Measurements from ENCODE around the gene RPH3AL.

Gene RPH3AL

DNA sequence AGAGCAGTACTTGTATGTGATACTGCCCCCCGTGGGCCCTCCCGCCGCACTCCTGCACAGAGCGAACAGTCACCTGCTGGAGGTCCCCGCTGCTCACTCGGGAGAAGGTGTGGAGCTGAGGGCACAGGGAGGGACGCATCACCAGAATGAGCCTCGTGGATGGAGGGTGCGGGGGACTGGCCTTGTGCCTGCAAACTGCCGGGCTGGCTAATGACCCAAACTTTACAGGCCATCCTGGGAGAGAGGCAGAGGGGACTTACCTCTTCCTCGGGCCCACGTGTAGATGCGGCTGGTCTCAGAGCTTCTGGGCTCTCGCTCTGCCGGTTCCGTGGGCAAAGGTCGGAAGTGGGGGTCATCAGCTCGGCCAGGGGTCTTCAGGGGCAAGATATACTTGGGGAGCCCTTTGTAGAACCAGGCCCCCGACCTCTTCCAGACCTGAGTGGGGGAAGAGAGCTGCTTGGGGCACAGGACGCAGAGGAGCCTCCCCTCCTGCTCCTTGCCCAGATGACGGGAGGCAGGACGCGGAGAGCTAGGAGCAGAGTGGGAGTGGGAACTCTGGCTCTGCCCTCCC is 105.7 kb downstream of the RPH3AL start:
- TF ChIP-seq PPARA (CRISPR knock-in tag; IDR thresholded peaks at IDR 0.05; ENCODE audit: borderline replicate concordance) (no peak), ZNF8 (CRISPR knock-in tag; IDR thresholded peaks at IDR 0.05) (no peak), OSR1 (CRISPR knock-in tag; IDR thresholded peaks at IDR 0.05) (no peak), TCF4 (CRISPR knock-in tag; IDR thresholded peaks at IDR 0.05; ENCODE audit: borderline replicate concordance) (no peak), ISL1 (CRISPR knock-in tag; IDR thresholded peaks at IDR 0.05) (no peak), ZNF565 (CRISPR knock-in tag; conservative IDR thresholded peaks at IDR 0.05; ENCODE audit: low read depth) (no peak)
- TF ChIP-seq, protein P1, sequence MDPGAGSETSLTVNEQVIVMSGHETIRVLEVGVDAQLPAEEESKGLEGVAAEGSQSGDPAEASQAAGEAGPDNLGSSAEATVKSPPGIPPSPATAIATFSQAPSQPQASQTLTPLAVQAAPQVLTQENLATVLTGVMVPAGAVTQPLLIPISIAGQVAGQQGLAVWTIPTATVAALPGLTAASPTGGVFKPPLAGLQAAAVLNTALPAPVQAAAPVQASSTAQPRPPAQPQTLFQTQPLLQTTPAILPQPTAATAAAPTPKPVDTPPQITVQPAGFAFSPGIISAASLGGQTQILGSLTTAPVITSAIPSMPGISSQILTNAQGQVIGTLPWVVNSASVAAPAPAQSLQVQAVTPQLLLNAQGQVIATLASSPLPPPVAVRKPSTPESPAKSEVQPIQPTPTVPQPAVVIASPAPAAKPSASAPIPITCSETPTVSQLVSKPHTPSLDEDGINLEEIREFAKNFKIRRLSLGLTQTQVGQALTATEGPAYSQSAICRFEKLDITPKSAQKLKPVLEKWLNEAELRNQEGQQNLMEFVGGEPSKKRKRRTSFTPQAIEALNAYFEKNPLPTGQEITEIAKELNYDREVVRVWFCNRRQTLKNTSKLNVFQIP (CRISPR knock-in tag; IDR thresholded peaks at IDR 0.05; ENCODE audit: borderline replicate concordance, low read depth) = no peak
- no peak for ATAC-seq

DNA sequence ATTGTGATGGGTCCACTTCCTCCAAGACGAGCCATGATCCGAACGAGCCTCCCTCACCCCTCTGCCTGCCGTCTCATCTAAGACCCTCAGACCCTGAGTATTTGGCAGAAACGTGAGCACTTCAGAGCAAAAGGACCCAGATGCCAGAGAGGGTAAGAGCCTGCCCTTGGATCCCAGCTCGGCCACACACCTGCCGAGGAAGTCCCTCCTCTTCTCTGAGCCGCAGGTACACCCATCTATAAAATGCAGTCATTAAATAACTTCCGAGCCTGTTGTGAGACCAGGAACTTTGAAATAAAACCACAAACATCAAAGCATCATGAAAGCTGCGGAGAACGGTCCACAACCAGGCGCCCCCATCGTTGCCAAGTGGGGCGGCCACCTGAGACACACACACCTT is 106.4 kb downstream of the RPH3AL start:
- TF ChIP-seq, protein P2, sequence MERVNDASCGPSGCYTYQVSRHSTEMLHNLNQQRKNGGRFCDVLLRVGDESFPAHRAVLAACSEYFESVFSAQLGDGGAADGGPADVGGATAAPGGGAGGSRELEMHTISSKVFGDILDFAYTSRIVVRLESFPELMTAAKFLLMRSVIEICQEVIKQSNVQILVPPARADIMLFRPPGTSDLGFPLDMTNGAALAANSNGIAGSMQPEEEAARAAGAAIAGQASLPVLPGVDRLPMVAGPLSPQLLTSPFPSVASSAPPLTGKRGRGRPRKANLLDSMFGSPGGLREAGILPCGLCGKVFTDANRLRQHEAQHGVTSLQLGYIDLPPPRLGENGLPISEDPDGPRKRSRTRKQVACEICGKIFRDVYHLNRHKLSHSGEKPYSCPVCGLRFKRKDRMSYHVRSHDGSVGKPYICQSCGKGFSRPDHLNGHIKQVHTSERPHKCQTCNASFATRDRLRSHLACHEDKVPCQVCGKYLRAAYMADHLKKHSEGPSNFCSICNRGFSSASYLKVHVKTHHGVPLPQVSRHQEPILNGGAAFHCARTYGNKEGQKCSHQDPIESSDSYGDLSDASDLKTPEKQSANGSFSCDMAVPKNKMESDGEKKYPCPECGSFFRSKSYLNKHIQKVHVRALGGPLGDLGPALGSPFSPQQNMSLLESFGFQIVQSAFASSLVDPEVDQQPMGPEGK (CRISPR knock-in tag; IDR thresholded peaks at IDR 0.05; ENCODE audit: borderline replicate concordance) = no peak
- no peak for TF ChIP-seq GLIS3 (CRISPR knock-in tag; IDR thresholded peaks at IDR 0.05)
- TF ChIP-seq CSDC2 (CRISPR knock-in tag; IDR thresholded peaks at IDR 0.05) = no peak
- no peak for TF ChIP-seq ISL1 (CRISPR knock-in tag; IDR thresholded peaks at IDR 0.05)
- TF ChIP-seq ZFP3 (CRISPR knock-in tag; IDR thresholded peaks at IDR 0.05) = no peak
- no peak for TF ChIP-seq SNAI2 (CRISPR knock-in tag; IDR thresholded peaks at IDR 0.05)
- no peak for TF ChIP-seq ESRRG (CRISPR knock-in tag; IDR thresholded peaks at IDR 0.05)
- TF ChIP-seq TCF4 (CRISPR knock-in tag; IDR thresholded peaks at IDR 0.05; ENCODE audit: borderline replicate concordance) = no peak
- TF ChIP-seq, protein P3, sequence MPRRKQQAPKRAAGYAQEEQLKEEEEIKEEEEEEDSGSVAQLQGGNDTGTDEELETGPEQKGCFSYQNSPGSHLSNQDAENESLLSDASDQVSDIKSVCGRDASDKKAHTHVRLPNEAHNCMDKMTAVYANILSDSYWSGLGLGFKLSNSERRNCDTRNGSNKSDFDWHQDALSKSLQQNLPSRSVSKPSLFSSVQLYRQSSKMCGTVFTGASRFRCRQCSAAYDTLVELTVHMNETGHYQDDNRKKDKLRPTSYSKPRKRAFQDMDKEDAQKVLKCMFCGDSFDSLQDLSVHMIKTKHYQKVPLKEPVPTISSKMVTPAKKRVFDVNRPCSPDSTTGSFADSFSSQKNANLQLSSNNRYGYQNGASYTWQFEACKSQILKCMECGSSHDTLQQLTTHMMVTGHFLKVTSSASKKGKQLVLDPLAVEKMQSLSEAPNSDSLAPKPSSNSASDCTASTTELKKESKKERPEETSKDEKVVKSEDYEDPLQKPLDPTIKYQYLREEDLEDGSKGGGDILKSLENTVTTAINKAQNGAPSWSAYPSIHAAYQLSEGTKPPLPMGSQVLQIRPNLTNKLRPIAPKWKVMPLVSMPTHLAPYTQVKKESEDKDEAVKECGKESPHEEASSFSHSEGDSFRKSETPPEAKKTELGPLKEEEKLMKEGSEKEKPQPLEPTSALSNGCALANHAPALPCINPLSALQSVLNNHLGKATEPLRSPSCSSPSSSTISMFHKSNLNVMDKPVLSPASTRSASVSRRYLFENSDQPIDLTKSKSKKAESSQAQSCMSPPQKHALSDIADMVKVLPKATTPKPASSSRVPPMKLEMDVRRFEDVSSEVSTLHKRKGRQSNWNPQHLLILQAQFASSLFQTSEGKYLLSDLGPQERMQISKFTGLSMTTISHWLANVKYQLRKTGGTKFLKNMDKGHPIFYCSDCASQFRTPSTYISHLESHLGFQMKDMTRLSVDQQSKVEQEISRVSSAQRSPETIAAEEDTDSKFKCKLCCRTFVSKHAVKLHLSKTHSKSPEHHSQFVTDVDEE (CRISPR knock-in tag; IDR thresholded peaks at IDR 0.05) = no peak
- TF ChIP-seq TOX (CRISPR knock-in tag; IDR thresholded peaks at IDR 0.05; ENCODE audit: borderline replicate concordance) = no peak
- no peak for TF ChIP-seq ZNF8 (CRISPR knock-in tag; IDR thresholded peaks at IDR 0.05)
- no peak for TF ChIP-seq ZNF70 (CRISPR knock-in tag; IDR thresholded peaks at IDR 0.05)
- no peak for TF ChIP-seq BACH2 (CRISPR knock-in tag; IDR thresholded peaks at IDR 0.05; ENCODE audit: borderline replicate concordance)
- TF ChIP-seq, protein P4, sequence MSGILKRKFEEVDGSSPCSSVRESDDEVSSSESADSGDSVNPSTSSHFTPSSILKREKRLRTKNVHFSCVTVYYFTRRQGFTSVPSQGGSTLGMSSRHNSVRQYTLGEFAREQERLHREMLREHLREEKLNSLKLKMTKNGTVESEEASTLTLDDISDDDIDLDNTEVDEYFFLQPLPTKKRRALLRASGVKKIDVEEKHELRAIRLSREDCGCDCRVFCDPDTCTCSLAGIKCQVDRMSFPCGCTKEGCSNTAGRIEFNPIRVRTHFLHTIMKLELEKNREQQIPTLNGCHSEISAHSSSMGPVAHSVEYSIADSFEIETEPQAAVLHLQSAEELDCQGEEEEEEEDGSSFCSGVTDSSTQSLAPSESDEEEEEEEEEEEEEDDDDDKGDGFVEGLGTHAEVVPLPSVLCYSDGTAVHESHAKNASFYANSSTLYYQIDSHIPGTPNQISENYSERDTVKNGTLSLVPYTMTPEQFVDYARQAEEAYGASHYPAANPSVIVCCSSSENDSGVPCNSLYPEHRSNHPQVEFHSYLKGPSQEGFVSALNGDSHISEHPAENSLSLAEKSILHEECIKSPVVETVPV (CRISPR knock-in tag; IDR thresholded peaks at IDR 0.05) = no peak
- TF ChIP-seq PPARA (CRISPR knock-in tag; IDR thresholded peaks at IDR 0.05; ENCODE audit: borderline replicate concordance) = no peak
- no peak for TF ChIP-seq ARNTL (CRISPR knock-in tag; IDR thresholded peaks at IDR 0.05; ENCODE audit: borderline replicate concordance, low read depth)
- TF ChIP-seq ZFP30 (CRISPR knock-in tag; IDR thresholded peaks at IDR 0.05) = no peak
- no peak for TF ChIP-seq OSR1 (CRISPR knock-in tag; IDR thresholded peaks at IDR 0.05)
- no peak for TF ChIP-seq ZNF565 (CRISPR knock-in tag; conservative IDR thresholded peaks at IDR 0.05; ENCODE audit: low read depth)
- TF ChIP-seq, protein P5, sequence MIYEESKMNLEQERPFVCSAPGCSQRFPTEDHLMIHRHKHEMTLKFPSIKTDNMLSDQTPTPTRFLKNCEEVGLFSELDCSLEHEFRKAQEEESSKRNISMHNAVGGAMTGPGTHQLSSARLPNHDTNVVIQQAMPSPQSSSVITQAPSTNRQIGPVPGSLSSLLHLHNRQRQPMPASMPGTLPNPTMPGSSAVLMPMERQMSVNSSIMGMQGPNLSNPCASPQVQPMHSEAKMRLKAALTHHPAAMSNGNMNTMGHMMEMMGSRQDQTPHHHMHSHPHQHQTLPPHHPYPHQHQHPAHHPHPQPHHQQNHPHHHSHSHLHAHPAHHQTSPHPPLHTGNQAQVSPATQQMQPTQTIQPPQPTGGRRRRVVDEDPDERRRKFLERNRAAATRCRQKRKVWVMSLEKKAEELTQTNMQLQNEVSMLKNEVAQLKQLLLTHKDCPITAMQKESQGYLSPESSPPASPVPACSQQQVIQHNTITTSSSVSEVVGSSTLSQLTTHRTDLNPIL (CRISPR knock-in tag; IDR thresholded peaks at IDR 0.05; ENCODE audit: low read depth) = no peak
- no peak for ATAC-seq

DNA sequence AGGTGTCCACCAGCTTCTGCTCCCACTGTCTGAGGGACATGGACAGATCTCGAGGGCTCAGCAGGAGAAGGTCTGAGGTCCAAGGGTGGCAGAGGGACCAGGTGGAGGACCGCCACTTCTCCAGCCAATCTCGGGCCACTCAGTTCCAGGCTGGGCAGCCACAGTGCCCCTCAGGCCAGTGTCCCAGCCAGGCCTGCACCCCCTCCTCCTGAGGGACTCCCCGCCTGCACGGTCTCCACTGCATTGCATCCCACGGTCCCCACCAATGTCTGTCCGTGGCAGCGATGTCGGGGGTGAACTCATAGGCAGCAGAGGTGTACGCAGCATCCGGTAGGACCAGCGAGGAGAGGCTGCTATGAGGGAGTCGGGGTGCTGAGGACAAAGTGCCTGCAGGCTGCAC is 107.0 kb downstream of the RPH3AL start:
- no peak for ATAC-seq
- TF ChIP-seq ZNF565 (CRISPR knock-in tag; conservative IDR thresholded peaks at IDR 0.05; ENCODE audit: low read depth) (no peak), SNAI2 (CRISPR knock-in tag; IDR thresholded peaks at IDR 0.05) (no peak), ZNF70 (CRISPR knock-in tag; IDR thresholded peaks at IDR 0.05) (no peak), ZFP30 (CRISPR knock-in tag; IDR thresholded peaks at IDR 0.05) (no peak)
- TF ChIP-seq, protein P2 (CRISPR knock-in tag; IDR thresholded peaks at IDR 0.05; ENCODE audit: borderline replicate concordance) = no peak
- TF ChIP-seq, protein P4 (CRISPR knock-in tag; IDR thresholded peaks at IDR 0.05) = no peak
- TF ChIP-seq, protein P3 (CRISPR knock-in tag; IDR thresholded peaks at IDR 0.05) = no peak
